Measurements from ENCODE around the gene TMEM94.

TMEM94 gene

GRCh38 chr17:75499313-75500022 is 43.0 kb downstream of the TMEM94 start:
- DNase-seq: no peak

DNA sequence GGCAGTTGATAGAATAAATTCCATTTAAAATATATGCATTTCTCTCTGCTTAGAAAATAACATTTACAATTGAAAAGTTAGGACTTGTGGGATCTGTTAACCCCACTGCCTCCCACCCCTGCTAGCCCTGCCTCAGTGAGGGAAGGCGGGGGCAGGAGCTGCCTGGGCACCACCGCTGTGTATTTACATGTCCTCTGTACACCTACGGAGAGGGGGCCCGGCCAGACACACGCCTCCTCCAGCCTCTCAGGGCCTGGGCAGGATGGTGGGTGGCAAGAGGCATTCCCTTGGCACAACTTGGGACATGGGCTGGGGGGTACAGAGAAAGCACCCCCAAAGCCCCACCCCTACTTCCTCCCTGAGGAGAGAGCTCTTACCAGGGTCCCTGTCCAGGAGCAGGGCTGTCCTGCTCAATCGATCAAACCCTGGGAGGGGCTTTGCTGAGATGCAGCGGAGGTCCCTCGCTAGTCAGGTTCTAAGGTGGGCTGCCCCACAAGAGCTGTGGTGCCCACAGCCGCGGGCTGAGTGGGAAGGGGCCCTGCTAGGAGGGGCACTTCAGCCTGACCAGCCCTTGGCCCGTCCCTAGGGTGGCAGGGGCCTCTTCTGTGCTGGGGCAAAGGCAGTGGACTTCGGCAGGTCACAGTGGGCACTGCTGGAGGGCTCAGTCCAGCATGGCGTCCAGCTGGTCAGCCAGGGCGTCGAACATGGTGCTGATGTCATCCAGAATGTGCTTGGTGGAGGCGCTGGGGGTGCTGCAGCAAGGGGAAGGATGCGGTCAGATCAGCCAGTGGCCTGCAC is 44.2 kb downstream of the TMEM94 start:
- DNase-seq: no peak

GRCh38 chr17:75501378-75502071 is 45.1 kb downstream of the TMEM94 start:
- DNase-seq: no peak

- DNase-seq: no peak
Measured at GRCh38 chr17:75502072-75502720, 45.8 kb downstream of the TMEM94 start.

DNA sequence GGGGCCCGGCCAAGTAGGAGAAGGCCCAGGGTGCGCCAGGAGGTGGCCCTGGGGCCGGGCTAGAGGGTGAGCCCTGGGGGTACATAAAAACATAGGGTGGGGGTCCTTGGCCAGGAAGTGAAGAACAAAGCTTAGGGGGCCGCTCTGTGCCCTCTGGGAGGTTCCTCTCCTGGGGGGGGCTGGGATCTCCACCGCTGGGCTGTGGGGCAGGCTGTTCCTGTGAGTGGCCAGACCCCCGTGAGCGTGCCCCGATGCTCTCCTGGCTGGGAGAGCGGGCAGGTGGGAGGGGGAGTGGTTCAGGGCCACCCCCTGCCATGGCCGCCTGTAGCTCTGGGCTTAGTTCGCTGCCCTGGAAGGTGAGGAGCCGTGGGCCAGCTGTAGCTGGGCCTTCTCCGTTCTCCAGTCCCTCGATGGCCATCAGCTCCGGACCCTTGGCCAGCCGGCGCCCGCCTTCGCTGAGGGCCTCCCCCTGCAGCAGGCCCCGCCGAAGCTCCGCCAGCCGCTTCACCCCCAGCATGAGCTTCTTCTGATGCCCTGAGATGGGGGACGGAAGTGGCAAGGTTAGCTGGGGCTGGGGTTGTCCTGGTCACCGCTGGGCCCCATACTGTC is 46.4 kb downstream of the TMEM94 start:
- DNase-seq: no peak

DNA sequence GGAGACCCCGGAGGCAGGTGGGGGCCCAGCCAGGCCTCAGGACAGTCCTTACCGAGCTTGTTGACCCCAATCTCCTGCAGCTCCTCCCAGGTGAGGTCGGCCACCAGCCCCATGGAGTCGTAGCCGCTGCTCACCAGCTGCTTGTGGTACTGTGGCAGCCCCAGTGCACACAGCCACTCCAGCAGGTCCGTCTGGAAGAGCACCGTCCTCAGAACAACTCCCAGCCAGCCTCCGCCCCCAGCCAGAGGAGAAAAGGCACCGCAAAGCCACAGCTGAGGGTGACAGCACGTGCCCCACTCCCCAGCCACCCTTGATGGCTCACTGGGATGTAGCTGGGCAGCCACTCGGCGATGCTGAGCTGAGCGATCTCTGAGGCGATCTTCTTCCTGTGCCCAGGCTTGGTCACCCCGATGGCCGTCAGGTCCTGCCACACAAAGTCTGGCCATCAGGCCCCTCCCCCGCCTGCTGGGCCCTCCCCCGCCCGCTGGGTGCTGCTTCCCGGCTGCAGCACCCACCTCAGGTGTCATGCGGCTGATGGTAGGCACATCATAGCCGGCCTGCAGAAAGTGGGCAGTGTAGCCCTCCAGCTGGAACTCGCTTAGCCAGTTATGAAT is 47.0 kb downstream of the TMEM94 start:
- DNase-seq: no peak

GRCh38 chr17:75503976-75504346 is 47.5 kb downstream of the TMEM94 start:
- no peak for DNase-seq

GRCh38 chr17:75504347-75505151 is 48.1 kb downstream of the TMEM94 start:
- peak; percentile 35 for DNase-seq

GRCh38 chr17:75505152-75505409 is 48.6 kb downstream of the TMEM94 start:
- no peak for DNase-seq

DNA sequence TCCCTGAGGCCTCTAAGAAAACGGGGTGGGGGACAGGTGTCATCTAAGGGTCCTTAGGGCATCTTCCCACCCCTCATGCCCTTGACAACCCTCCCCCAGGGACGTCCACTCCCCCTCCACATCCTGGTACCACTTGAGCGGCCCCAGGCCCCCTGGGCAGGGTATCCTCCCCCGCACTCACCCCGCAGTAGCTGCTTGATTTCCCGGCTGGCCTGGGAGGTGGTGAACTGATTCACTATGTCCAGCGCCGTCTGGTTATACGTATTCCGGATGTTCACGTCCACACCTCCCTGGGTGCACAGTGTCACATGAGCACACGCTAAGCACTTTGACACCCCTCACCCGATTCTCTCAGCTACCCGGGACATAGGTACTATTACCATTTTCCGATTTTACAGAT is 49.2 kb downstream of the TMEM94 start:
- no peak for DNase-seq

- DNase-seq: no peak
Measured at GRCh38 chr17:75506134-75506533, 49.7 kb downstream of the TMEM94 start.

DNA sequence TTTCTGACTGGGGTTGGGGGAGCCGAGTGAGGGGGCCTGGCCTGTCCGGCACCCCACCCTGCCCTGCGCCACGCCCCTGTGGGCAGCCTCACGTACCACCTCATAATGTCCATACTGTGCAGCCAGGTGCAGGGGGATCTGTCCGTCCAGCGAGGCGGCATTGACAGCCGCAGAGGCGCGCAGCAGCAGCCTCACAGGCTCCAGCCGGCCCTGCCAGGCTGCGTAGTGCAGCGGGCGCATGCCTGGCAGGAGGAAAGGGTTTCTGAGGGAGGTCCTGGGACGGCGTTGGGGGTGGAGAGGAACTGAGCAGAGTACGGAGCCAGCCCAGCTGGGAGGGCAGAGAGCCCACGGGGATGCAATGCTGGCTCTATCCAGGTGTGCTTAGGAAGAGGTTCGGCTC is 50.5 kb downstream of the TMEM94 start:
- DNase-seq: no peak

- DNase-seq: no peak
Measured at GRCh38 chr17:75507733-75508719, 51.6 kb downstream of the TMEM94 start.

DNA sequence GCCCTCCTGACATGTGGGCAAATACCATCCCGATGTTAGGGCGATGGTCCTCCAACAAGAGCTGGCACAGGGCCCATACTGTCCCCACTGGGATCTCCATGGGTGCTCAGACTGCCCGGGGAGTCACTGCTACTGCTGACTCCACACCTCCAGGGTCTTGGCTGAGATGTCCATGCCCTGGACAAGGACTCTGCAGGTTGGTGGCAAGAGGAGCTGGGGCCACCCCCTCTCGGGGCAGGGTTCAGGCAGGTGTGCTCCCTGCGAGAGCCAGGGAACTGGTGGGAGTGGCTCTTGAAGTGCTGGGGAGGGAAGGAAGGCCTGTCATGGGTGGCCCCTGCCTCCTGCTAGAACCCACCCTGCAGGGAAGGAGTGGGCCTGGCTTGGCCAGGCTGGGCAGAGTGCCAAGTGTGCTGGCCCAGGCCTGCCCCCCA is 52.5 kb downstream of the TMEM94 start:
- no peak for DNase-seq

- no peak for DNase-seq
Measured at GRCh38 chr17:75509528-75510258, 53.3 kb downstream of the TMEM94 start.

DNA sequence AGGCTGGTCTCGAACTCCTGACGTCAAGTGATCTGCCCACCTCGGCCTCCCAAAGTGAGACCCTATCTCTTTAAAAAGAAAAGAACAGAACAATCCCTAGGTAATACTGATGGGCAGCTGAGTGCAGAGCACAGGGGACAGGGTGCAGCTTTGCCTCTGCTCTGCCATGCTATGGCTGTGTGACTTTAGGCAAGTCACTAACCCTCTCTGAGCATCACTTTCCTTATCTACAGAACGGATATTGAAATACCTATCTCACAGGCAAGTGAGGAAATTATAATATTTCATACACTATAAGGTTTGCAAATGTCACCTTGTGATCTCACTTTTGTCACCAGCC is 54.8 kb downstream of the TMEM94 start:
- DNase-seq: no peak

DNA sequence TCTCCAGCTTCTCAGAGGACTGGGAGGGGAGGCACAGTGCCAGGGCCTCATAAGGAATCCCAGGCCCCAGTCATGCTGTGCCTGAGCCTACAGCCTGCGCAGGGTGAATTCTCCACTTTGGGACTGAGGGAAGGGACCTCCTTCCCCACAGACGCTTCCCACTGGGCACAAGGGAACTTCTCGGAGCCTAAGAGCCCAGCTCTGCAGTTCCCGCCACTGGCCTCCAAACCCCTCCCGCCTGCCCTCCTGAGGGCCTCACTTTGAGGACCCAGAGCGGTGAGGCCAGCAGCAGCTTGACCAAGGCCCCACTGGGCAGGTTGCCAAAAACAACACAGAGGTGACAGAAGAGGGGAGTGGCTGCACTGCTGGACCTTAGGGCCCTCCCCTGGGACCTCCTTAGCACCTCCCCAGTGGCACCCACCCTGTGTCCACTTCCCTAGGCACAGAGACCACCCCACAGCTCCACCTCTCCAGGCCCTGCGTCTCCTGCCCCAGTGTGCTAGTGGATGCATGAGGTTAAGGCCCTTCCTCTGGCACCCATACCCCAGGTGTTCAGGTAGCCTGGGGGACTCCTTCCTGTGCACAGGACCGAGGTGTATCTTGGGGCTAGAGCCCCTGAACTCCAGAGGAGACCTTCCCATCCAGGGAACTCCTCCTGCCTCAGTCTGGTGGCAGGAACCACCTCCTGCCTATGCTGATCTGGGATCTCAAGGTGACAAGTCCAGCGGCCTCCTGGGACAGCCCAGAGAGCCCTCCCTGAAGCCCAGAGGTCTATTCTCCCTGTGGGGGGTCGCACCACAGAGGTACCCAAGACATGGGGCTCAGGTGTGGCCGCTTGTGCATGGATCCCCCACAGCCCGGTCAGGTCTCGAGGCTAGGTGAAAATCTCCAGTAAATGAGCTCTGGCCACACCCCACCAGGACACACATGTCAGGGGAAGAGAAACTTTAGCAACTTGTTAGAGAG is 55.5 kb downstream of the TMEM94 start:
- no peak for DNase-seq

GRCh38 chr17:75512926-75513640 is 56.6 kb downstream of the TMEM94 start:
- no peak for DNase-seq
